ENCODE results near the gene TIMM29. TPM values are rescaled to one million over a fixed set of nuclear protein-coding genes. Genes with fewer than 3 reads are reported as not detected.

The TIMM29 gene
- total RNA-seq, 1 experiment from 2014 or later = 23.4 TPM

- no peak overlapping the region for H4K8ac ChIP-seq (replicated peaks; ENCODE audit: insufficient read length, low read depth, low read length)
- H3K23ac ChIP-seq (ENCODE audit: insufficient read length, low read depth, low read length) = no peak overlapping the region
- no peak overlapping the region for H3K14ac ChIP-seq (ENCODE audit: insufficient read depth, low read length)
- no peak overlapping the region for H3K4ac ChIP-seq (ENCODE audit: low read depth, low read length)
- H3K4me3 Mint-ChIP-seq = no peak overlapping the region
- 0 out of 7 replicates have a peak overlapping the region, but pooled peaks of 1 of the 3 experiments have one; percentile 38 for H3K27ac Mint-ChIP-seq
- H3K9me3 Mint-ChIP-seq = no peaks in the 10 kb centered on the region
- no peak overlapping the region for H3K56ac ChIP-seq (ENCODE audit: insufficient read length, low read depth, low read length)
- H3K79me1 ChIP-seq (ENCODE audit: insufficient read depth, low read depth, low read length, poor library complexity, severe bottlenecking) = peaks cover 2% of the 10 kb centered on the region
- no peaks in the 10 kb centered on the region for H3K27me3 Mint-ChIP-seq (ENCODE audit: low read depth)
- H3K4me1 ChIP-seq (ENCODE audit: insufficient read depth, low read length) = peaks cover 22% of the 10 kb centered on the region; the same call in 1 of the 2 replicates
- no peak overlapping the region for H2BK15ac ChIP-seq (ENCODE audit: low read depth, low read length)
- H2BK12ac ChIP-seq (ENCODE audit: insufficient read length, low read depth, low read length) = no peak overlapping the region
- H3K23me2 ChIP-seq (ENCODE audit: insufficient read length, low read depth, low read length, poor library complexity, severe bottlenecking) = no peaks in the 10 kb centered on the region
- TF ChIP-seq CTCF (conservative IDR thresholded peaks at IDR 0.05) = no peak
- no peaks in the 10 kb centered on the region for H3K9me3 ChIP-seq (ENCODE audit: control insufficient read depth, low read depth, low read length)
- WGBS (ENCODE audit: extremely low coverage, insufficient read length, low lambda C conversion rate) = no CpG with 5 or more reads among the region's 2 CpGs
- peaks cover 26% of the 10 kb centered on the region; the same call in 1 of the 2 replicates for H3K79me2 ChIP-seq (ENCODE audit: insufficient read depth, low read length)
- peaks cover 3% of the 10 kb centered on the region for H4K20me1 ChIP-seq (ENCODE audit: control insufficient read depth, insufficient read depth, insufficient read length)
- no peak for DNase-seq
- H4K5ac ChIP-seq (ENCODE audit: insufficient read length, low read depth, low read length) = no peak overlapping the region
- H3K18ac ChIP-seq (ENCODE audit: insufficient read length, low read depth, low read length) = no peak overlapping the region
- peaks cover 63 to 79% of the 10 kb centered on the region in 2 experiments for H3K4me1 Mint-ChIP-seq
- H2BK5ac ChIP-seq (ENCODE audit: insufficient read length, low read length) = no peak overlapping the region
- no peak overlapping the region for H2AK5ac ChIP-seq (ENCODE audit: insufficient read length, low read length)
- no peak overlapping the region for H4K91ac ChIP-seq (ENCODE audit: insufficient read length, low read depth, low read length)
- no peak overlapping the region for H2BK120ac ChIP-seq (ENCODE audit: low read depth, low read length, poor library complexity, severe bottlenecking)
- H3T11ph ChIP-seq (ENCODE audit: low read length) = no peak overlapping the region
- H3K27me3 ChIP-seq (ENCODE audit: insufficient read depth, low read length) = no peaks in the 10 kb centered on the region
- H3K9ac ChIP-seq (ENCODE audit: extremely low read depth, insufficient read length, low read length) = no peak overlapping the region
- H2AFZ ChIP-seq (ENCODE audit: low read length) = no peak overlapping the region
- H2BK20ac ChIP-seq (ENCODE audit: low read depth, low read length, poor library complexity, severe bottlenecking) = no peak overlapping the region
- peaks cover 2 to 9% (median 3%) of the 10 kb centered on the region in 3 experiments; a peak in 4 of 7 replicates for H3K36me3 Mint-ChIP-seq (ENCODE audit: insufficient read depth in 1 of 3, low read depth in 3 of 3)
- no peak overlapping the region for H3K27ac ChIP-seq (ENCODE audit: insufficient read length, low read depth, low read length)
- H3K4me2 ChIP-seq (ENCODE audit: insufficient read depth, insufficient read length, low read length) = no peak overlapping the region
These were observed 44.3 kb upstream of the TIMM29 start for GRCh38 chr19:10884274-10884673.
